GM06990 (cell line): ENCODE measurements around the gene PAWR.

Experiments used
- DNase-seq: peaks from one replicate; pipeline ENCODE4 v3.0.0-alpha.2; 2011; ENCODE audit not compliant: insufficient read length; ENCODE audit errors: extremely low read depth
- H3K27me3 ChIP-seq: replicated peaks from 2 replicates; pipeline ENCODE4 v1.6.0; 2011; ENCODE audit warnings: low read length; ENCODE audit not compliant: control insufficient read depth, insufficient read depth
- H3K36me3 ChIP-seq: 2 replicates; pipeline ENCODE4 v1.5.1; 2011; ENCODE audit warnings: low read length; ENCODE audit not compliant: control insufficient read depth, insufficient read depth
- H3K4me3 ChIP-seq: replicated peaks from 2 replicates; pipeline ENCODE4 v1.5.1; 2011; ENCODE audit warnings: low read depth, mild to moderate bottlenecking, control low read depth, low read length
- TF ChIP-seq, protein P1 (sequence below): IDR thresholded peaks from 2 replicates; pipeline ENCODE4 v1.5.1; 2011; ENCODE audit warnings: low read length, control low read depth, mild to moderate bottlenecking, inconsistent platforms; ENCODE audit not compliant: insufficient read depth, poor library complexity, severe bottlenecking

Gene PAWR

GRCh38 chr12:79662046-79662811 lies 28.5 kb downstream of the PAWR start:
- H3K36me3 ChIP-seq, result no peaks in the 10 kb centered on the region
- H3K27me3 ChIP-seq, result no peaks in the 10 kb centered on the region
- TF ChIP-seq, protein P1, sequence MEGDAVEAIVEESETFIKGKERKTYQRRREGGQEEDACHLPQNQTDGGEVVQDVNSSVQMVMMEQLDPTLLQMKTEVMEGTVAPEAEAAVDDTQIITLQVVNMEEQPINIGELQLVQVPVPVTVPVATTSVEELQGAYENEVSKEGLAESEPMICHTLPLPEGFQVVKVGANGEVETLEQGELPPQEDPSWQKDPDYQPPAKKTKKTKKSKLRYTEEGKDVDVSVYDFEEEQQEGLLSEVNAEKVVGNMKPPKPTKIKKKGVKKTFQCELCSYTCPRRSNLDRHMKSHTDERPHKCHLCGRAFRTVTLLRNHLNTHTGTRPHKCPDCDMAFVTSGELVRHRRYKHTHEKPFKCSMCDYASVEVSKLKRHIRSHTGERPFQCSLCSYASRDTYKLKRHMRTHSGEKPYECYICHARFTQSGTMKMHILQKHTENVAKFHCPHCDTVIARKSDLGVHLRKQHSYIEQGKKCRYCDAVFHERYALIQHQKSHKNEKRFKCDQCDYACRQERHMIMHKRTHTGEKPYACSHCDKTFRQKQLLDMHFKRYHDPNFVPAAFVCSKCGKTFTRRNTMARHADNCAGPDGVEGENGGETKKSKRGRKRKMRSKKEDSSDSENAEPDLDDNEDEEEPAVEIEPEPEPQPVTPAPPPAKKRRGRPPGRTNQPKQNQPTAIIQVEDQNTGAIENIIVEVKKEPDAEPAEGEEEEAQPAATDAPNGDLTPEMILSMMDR, result no peak
- DNase-seq, result no peak
- no peak overlapping the region for H3K4me3 ChIP-seq

DNA sequence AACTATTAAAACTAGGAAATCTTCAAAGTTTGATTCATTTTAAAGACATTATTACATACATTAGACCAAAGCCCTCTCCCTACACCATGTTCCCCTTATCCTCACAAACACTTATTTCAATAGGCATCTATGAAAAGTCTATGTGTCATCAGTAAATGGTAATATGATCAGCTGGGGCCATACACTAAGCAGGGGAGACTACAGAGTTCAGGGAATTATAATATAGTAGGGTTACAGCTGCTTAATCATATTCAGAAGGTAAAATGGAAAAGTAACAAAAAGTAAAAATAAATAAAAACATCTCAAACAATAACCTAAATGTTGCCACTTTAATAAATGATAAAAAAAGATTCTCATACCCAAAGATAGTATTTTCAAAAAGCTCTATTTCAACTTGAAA lies 29.1 kb downstream of the PAWR start:
- no peak overlapping the region for H3K4me3 ChIP-seq
- H3K36me3 ChIP-seq, result no peaks in the 10 kb centered on the region
- no peaks in the 10 kb centered on the region for H3K27me3 ChIP-seq
- no peak for DNase-seq
- TF ChIP-seq, protein P1, result no peak

- TF ChIP-seq, protein P1, result no peak
- Histone ChIP-seq H3K36me3 (no peaks in the 10 kb centered on the region), H3K4me3 (no peak overlapping the region), H3K27me3 (no peaks in the 10 kb centered on the region)
- DNase-seq, result no peak
Observed at GRCh38 chr12:79659961-79660431, 30.8 kb downstream of the PAWR start.

DNA sequence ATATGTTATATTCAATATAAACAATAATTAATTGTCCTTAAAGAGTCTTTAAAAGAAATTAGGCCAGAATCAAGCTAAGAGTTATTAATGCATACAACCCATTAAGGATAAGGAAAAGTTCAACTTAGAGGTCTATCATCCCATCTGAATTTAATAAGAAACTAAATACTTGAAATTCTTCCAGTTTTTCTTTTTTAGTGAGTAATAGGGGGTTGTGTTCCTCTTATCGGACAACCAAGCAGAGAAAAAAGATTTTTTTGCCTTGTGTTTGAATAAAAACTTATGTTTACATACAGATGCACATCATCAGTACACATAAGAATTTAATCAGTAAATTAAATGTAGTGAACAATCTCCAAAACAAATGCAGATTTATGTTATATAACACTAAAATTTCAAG lies 32.5 kb downstream of the PAWR start:
- TF ChIP-seq, protein P1, result no peak
- Histone ChIP-seq H3K27me3 (no peaks in the 10 kb centered on the region), H3K4me3 (no peak overlapping the region), H3K36me3 (no peaks in the 10 kb centered on the region)
- no peak for DNase-seq

DNA sequence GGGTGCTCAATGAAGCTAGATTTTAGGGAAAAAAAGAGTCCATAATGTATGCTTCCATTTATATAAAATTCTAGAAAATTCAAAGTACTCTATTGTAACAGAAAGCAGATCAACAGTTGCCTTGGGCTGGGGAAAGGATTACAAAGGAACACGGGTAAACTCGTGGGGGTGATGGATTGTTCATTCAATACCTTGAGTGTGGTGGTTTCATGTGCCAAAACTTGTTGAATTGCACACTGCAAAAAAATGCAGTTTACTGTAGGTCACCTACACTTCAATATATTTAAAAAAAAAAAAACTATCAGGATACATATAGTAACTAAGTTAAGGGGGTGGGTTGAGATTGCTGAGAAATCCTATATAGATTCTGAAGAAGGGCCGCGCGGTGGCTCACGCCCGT lies 33.6 kb downstream of the PAWR start:
- Histone ChIP-seq H3K4me3 (no peak overlapping the region), H3K36me3 (no peaks in the 10 kb centered on the region), H3K27me3 (no peaks in the 10 kb centered on the region)
- TF ChIP-seq, protein P1, result no peak
- no peak for DNase-seq
